Liver (tissue), 9 donors: ENCODE measurements around the gene BRCA2. TPM values are rescaled to one million over a fixed set of nuclear protein-coding genes. Genes with fewer than 3 reads are reported as not detected.

Experiments used
- DNase-seq: peaks from one replicate; pipeline ENCODE4 v3.0.0-alpha.2; 2017; ENCODE audit warnings: low spot score
- H3K27ac ChIP-seq, 2 donors: one replicate each; pipeline ENCODE4 v1.7.0; 2013; ENCODE audit warnings: inconsistent platforms in 2 of 2, low read length in 2 of 2, control low read depth in 1 of 2, low read depth in 1 of 2, mild to moderate bottlenecking in 1 of 2
- H3K27me3 ChIP-seq, 4 donors: one replicate each; pipeline versions ENCODE4 v1.6.1 to v1.7.0; 2013; ENCODE audit warnings: low read length in 3 of 4, inconsistent platforms in 1 of 4, mild to moderate bottlenecking in 1 of 4, moderate library complexity in 1 of 4; ENCODE audit not compliant: control insufficient read depth in 4 of 4, insufficient read depth in 4 of 4
- H3K36me3 ChIP-seq, 4 donors: one replicate each; pipeline versions ENCODE4 v1.6.1 to v1.7.0; 2013; ENCODE audit warnings: low read length in 3 of 4, mild to moderate bottlenecking in 3 of 4, low read depth in 1 of 4, moderate library complexity in 1 of 4; ENCODE audit not compliant: control insufficient read depth in 4 of 4, insufficient read depth in 3 of 4
- H3K4me1 ChIP-seq, 4 donors: one replicate each; pipeline versions ENCODE4 v1.6.1 to v1.7.0; 2013; ENCODE audit warnings: low read length in 3 of 4, mild to moderate bottlenecking in 3 of 4, moderate library complexity in 1 of 4; ENCODE audit not compliant: control insufficient read depth in 4 of 4, insufficient read depth in 4 of 4
- H3K4me3 ChIP-seq, 3 donors: one replicate each; pipeline versions ENCODE4 v1.6.1 to v1.7.0; 2013; ENCODE audit warnings: low read length in 3 of 3, control low read depth in 1 of 3, low read depth in 1 of 3, mild to moderate bottlenecking in 1 of 3
- H3K9ac ChIP-seq, 2 donors: one replicate each; pipeline ENCODE4 v1.7.0; 2013; ENCODE audit warnings: low read length in 2 of 2, mild to moderate bottlenecking in 2 of 2, moderate library complexity in 2 of 2, control low read depth in 1 of 2, low read depth in 1 of 2
- H3K9me3 ChIP-seq, 4 donors: one replicate each; pipeline versions ENCODE4 v1.6.1 to v1.7.0; 2013; ENCODE audit warnings: low read length in 3 of 4; ENCODE audit not compliant: control insufficient read depth in 4 of 4
- ATF3 ChIP-seq: IDR thresholded peaks from 2 replicates; pipeline ENCODE4 v1.6.1; 2016; ENCODE audit warnings: antibody characterized with exemption
- CTCF ChIP-seq: fragments of 150-350 bp; IDR thresholded peaks from 2 replicates; pipeline ENCODE4 v1.5.1; 2017; ENCODE audit warnings: improper control_type of control experiment, low read depth, low read length; ENCODE audit not compliant: missing input control
- EGR1 ChIP-seq, 2 donors: IDR thresholded peaks; 2 replicates each; pipeline ENCODE4 v1.6.1; 2016 to 2018; ENCODE audit warnings: antibody characterized with exemption in 2 of 2, low read depth in 2 of 2
- FOXA1 ChIP-seq: IDR thresholded peaks from 2 replicates; pipeline ENCODE4 v1.6.1; 2016; ENCODE audit warnings: antibody characterized with exemption
- FOXA2 ChIP-seq: IDR thresholded peaks from 2 replicates; pipeline ENCODE4 v1.6.1; 2016; ENCODE audit warnings: antibody characterized with exemption
- GABPA ChIP-seq, 2 donors: IDR thresholded peaks in 1 of 2; conservative IDR thresholded peaks in 1 of 2; 2 replicates each; pipeline ENCODE4 v1.6.1; 2016; ENCODE audit warnings: antibody characterized with exemption in 2 of 2, mild to moderate bottlenecking in 1 of 2, moderate library complexity in 1 of 2
- HNF4A ChIP-seq, 2 donors: conservative IDR thresholded peaks; 2 replicates each; pipeline ENCODE4 v1.6.1; 2016; ENCODE audit warnings: antibody characterized with exemption in 2 of 2, mild to moderate bottlenecking in 2 of 2
- HNF4G ChIP-seq: IDR thresholded peaks from 2 replicates; pipeline ENCODE4 v1.6.1; 2016; ENCODE audit warnings: antibody characterized with exemption
- JUND ChIP-seq, 2 donors: IDR thresholded peaks; 2 replicates each; pipeline ENCODE4 v1.6.1; 2016; ENCODE audit warnings: antibody characterized with exemption in 2 of 2
- MAX ChIP-seq: IDR thresholded peaks from 2 replicates; pipeline ENCODE4 v1.6.1; 2016; ENCODE audit warnings: antibody characterized with exemption
- NR2F2 ChIP-seq: IDR thresholded peaks from 2 replicates; pipeline ENCODE4 v1.6.1; 2016; ENCODE audit warnings: antibody characterized with exemption
- RAD21 ChIP-seq, 2 donors: IDR thresholded peaks; 2 replicates each; pipeline ENCODE4 v1.6.1; 2016; ENCODE audit warnings: antibody characterized with exemption in 2 of 2, mild to moderate bottlenecking in 2 of 2
- REST ChIP-seq: IDR thresholded peaks from 2 replicates; pipeline ENCODE4 v1.6.1; 2016; ENCODE audit warnings: antibody characterized with exemption, mild to moderate bottlenecking
- RXRA ChIP-seq, 2 donors: IDR thresholded peaks; 2 replicates each; pipeline ENCODE4 v1.6.1; 2017 to 2018; ENCODE audit warnings: antibody characterized with exemption in 2 of 2, mild to moderate bottlenecking in 1 of 2
- SP1 ChIP-seq: IDR thresholded peaks from 2 replicates; pipeline ENCODE4 v1.6.1; 2018; ENCODE audit warnings: antibody characterized with exemption, mild to moderate bottlenecking
- TAF1 ChIP-seq: conservative IDR thresholded peaks from 2 replicates; pipeline ENCODE4 v1.6.1; 2016; ENCODE audit warnings: antibody characterized with exemption, mild to moderate bottlenecking
- YY1 ChIP-seq: IDR thresholded peaks from 2 replicates; pipeline ENCODE4 v1.6.1; 2016; ENCODE audit warnings: antibody characterized with exemption, mild to moderate bottlenecking
- ZBTB33 ChIP-seq: IDR thresholded peaks from 2 replicates; pipeline ENCODE4 v1.6.1; 2016; ENCODE audit warnings: antibody characterized with exemption
- WGBS: extraction: QIAGEN DNeasy Blood & Tissue Kit; methylation state at CpG from one replicate; pipeline ENCODE4 v1.1.7; 2013; 5-methylcytosine and 5-hydroxymethylcytosine counted together
- polyA plus RNA-seq, 2 donors: library from polyadenylated mRNA; stranded (reverse) in 1 of 2; unstranded in 1 of 2; fragments of 200-250 nt in 1 of 2; fragments of >200 nt in 1 of 2; fragmentation: Nextera tagmentation in 1 of 2; extraction: Ambion mirVana in 1 of 2; gene quantifications; one replicate each; pipeline versions ENCODE4 v1.2.1 to v1.2.3, GENCODE V29; 2013 to 2015
- total RNA-seq, 2 donors: library from RNA; depleted of rRNA; stranded (reverse); fragments of >200 nt; gene quantifications; one replicate each; pipeline ENCODE4 v1.2.3, GENCODE V29; 2014
- donor health status: healthy.
- donor health status: healthy.
- donor health status: healthy.
- donor health status: healthy.
- donor health status: healthy.

The BRCA2 gene
- total and polyA plus RNA-seq, 4 donors: 0.39 to 10.8 (median 0.86) TPM

- WGBS: 78% methylated on average over 2 of the region's 2 CpGs
Observed at GRCh38 chr13:32297206-32297605, 18.1 kb upstream of the BRCA2 start.

More at GRCh38 chr13:32297206-32297605, 18.1 kb upstream of the BRCA2 start:
- Histone ChIP-seq H3K27ac (no peak overlapping the region), H3K9me3 (no peaks in the 10 kb centered on the region), H3K4me3 (no peak overlapping the region), H3K36me3 (peaks cover 3 to 19% (median 7%) of the 10 kb centered on the region in 4 donors), H3K9ac (no peak overlapping the region), H3K27me3 (no peaks in the 10 kb centered on the region), H3K4me1 (peaks cover 2 to 9% (median 6%) of the 10 kb centered on the region in 4 donors)
- no peak for TF ChIP-seq FOXA1
- no peak for TF ChIP-seq REST
- no peak for TF ChIP-seq FOXA2
- TF ChIP-seq RAD21 (IDR thresholded peaks at IDR 0.05): no peak
- TF ChIP-seq SP1: no peak
- TF ChIP-seq EGR1 (IDR thresholded peaks at IDR 0.05; ENCODE audit: low read depth in 2 of 2): no peak
- TF ChIP-seq HNF4G: no peak
- TF ChIP-seq HNF4A (conservative IDR thresholded peaks at IDR 0.05): no peak
- TF ChIP-seq JUND (IDR thresholded peaks at IDR 0.05): no peak
- TF ChIP-seq CTCF: no peak
- TF ChIP-seq YY1: no peak
- no peak for TF ChIP-seq GABPA (IDR thresholded peaks at IDR 0.05 in 1 of 2, conservative IDR thresholded peaks at IDR 0.05 in 1 of 2)
- no peak for TF ChIP-seq RXRA (IDR thresholded peaks at IDR 0.05)
- TF ChIP-seq MAX: no peak
- TF ChIP-seq TAF1: no peak
- TF ChIP-seq NR2F2: no peak
- no peak for TF ChIP-seq ZBTB33
- no peak for TF ChIP-seq ATF3
- no peak for DNase-seq
